Gastrocnemius medialis (tissue), 4 donors: ENCODE data around the gene CALU.

Experiments used
- POLR2A ChIP-seq, 2 donors: fragments of 450-650 bp; IDR thresholded peaks; one replicate each; pipeline ENCODE4 v1.6.1; 2017; ENCODE audit warnings: antibody characterized with exemption in 2 of 2, mild to moderate bottlenecking in 2 of 2, moderate library complexity in 2 of 2
- TF ChIP-seq, protein P1 (sequence below), 5 experiments: fragments of 450-650 bp in 3 of 5; fragments of 200-600 bp in 2 of 5; sonication (generic) in 2 of 5; IDR thresholded peaks in 4 of 5; conservative IDR thresholded peaks in 1 of 5; 1 replicate in 4 of 5; 2 replicates in 1 of 5; pipeline ENCODE4 v1.5.1; 2016 to 2019; ENCODE audit warnings: antibody characterized with exemption in 5 of 5, mild to moderate bottlenecking in 3 of 5, moderate library complexity in 3 of 5

DNA sequence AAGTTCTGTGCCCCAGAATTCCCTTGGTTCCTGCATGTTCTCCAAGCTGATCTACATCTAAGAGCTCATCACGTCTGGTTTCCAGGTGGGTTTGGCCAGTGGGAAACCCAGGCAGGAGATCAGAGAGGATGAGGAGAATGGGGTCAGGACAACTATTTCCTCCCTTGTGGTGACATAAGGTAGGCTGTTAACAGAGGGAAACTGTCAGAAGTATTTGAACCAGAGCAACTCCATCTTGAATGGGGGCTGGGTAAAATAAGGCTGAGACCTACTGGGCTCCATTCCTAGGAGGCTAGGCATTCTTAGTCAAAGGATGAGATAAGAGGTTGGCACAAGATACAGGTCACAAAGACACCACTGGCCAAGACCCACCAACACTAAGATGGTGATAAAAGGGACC lies 47.9 kb upstream of the CALU start:
- TF ChIP-seq, protein P1, sequence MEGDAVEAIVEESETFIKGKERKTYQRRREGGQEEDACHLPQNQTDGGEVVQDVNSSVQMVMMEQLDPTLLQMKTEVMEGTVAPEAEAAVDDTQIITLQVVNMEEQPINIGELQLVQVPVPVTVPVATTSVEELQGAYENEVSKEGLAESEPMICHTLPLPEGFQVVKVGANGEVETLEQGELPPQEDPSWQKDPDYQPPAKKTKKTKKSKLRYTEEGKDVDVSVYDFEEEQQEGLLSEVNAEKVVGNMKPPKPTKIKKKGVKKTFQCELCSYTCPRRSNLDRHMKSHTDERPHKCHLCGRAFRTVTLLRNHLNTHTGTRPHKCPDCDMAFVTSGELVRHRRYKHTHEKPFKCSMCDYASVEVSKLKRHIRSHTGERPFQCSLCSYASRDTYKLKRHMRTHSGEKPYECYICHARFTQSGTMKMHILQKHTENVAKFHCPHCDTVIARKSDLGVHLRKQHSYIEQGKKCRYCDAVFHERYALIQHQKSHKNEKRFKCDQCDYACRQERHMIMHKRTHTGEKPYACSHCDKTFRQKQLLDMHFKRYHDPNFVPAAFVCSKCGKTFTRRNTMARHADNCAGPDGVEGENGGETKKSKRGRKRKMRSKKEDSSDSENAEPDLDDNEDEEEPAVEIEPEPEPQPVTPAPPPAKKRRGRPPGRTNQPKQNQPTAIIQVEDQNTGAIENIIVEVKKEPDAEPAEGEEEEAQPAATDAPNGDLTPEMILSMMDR (IDR thresholded peaks at IDR 0.05 in 4 of 5, conservative IDR thresholded peaks at IDR 0.05 in 1 of 5) = no peak
- TF ChIP-seq POLR2A (IDR thresholded peaks at IDR 0.05) = no peak
